ENCODE results near the gene RAB6B.

RAB6B gene

DNA sequence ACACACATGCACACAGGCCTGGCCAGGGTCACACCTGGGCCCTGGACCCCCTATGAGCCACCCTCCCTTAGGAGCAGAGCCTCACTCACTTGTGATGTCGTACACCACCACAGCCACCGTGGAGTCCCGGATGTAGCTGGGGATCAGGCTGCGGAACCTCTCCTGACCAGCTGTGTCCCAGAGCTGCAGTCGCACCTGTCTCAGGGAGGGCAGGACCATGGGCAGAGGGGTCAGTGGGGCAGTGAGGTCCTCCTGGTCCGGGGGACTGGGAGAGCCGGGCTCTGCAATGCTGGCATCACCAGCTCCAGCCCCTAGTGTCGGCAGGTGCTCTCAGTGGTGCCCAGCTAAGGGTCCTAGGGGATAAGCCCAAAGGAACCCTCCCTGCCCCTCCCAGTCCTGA lies 54.5 kb downstream of the RAB6B start:
- H3K9ac ChIP-seq (ENCODE audit: low read length): no peak overlapping the region
- H4K20me1 ChIP-seq (ENCODE audit: insufficient read depth, low read length): no peaks in the 10 kb centered on the region
- no peak overlapping the region for H3K27ac ChIP-seq (ENCODE audit: low read length)
- no peaks in the 10 kb centered on the region for H3K9me3 ChIP-seq (ENCODE audit: insufficient read depth, low read length)
- H3K4me3 ChIP-seq (ENCODE audit: low read length): no peak overlapping the region
- no peaks in the 10 kb centered on the region for H3K79me2 ChIP-seq (ENCODE audit: low read length)
- no peaks in the 10 kb centered on the region for H3K4me1 ChIP-seq (ENCODE audit: low read length)
- no peak for TF ChIP-seq EZH2phosphoT487 (IDR thresholded peaks at IDR 0.05; ENCODE audit: low read depth)
- TF ChIP-seq, protein P1, sequence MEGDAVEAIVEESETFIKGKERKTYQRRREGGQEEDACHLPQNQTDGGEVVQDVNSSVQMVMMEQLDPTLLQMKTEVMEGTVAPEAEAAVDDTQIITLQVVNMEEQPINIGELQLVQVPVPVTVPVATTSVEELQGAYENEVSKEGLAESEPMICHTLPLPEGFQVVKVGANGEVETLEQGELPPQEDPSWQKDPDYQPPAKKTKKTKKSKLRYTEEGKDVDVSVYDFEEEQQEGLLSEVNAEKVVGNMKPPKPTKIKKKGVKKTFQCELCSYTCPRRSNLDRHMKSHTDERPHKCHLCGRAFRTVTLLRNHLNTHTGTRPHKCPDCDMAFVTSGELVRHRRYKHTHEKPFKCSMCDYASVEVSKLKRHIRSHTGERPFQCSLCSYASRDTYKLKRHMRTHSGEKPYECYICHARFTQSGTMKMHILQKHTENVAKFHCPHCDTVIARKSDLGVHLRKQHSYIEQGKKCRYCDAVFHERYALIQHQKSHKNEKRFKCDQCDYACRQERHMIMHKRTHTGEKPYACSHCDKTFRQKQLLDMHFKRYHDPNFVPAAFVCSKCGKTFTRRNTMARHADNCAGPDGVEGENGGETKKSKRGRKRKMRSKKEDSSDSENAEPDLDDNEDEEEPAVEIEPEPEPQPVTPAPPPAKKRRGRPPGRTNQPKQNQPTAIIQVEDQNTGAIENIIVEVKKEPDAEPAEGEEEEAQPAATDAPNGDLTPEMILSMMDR (IDR thresholded peaks at IDR 0.05; ENCODE audit: low read depth, low read length): no peak
- peaks cover 8% of the 10 kb centered on the region for H3K27me3 ChIP-seq (ENCODE audit: low read depth, low read length)
- no peaks in the 10 kb centered on the region for H3K36me3 ChIP-seq (replicated peaks; ENCODE audit: low read depth, low read length)
- no peak overlapping the region for H2AFZ ChIP-seq (ENCODE audit: low read depth, low read length)
- no peak overlapping the region for H3K4me2 ChIP-seq (ENCODE audit: low read length)

DNA sequence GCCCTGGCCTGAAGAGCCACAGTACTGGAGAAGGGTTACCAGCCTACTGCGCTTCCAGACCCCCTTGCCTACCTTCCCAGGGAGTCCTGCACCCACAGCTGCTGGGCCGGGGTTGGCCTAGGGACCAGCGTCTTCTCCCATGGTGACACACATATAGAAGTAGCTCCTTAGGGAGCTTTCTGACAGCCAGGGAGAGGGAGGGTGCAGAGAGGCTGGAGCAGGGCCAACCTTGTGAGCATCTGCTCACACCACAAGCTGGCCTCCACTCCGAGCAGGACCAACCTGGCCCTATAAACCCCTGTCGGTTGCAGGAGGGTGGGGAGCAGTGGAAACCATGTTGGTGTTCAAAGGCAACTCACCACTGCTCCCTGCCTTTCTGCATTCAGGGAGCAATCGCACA lies 54.9 kb downstream of the RAB6B start:
- TF ChIP-seq EZH2phosphoT487 (IDR thresholded peaks at IDR 0.05; ENCODE audit: low read depth): no peak
- TF ChIP-seq, protein P1 (IDR thresholded peaks at IDR 0.05; ENCODE audit: low read depth, low read length): no peak
- H2AFZ ChIP-seq (ENCODE audit: low read depth, low read length): no peak overlapping the region
- no peaks in the 10 kb centered on the region for H3K36me3 ChIP-seq (replicated peaks; ENCODE audit: low read depth, low read length)
- no peak overlapping the region for H3K4me3 ChIP-seq (ENCODE audit: low read length)
- no peaks in the 10 kb centered on the region for H3K9me3 ChIP-seq (ENCODE audit: insufficient read depth, low read length)
- H3K9ac ChIP-seq (ENCODE audit: low read length): no peak overlapping the region
- no peaks in the 10 kb centered on the region for H4K20me1 ChIP-seq (ENCODE audit: insufficient read depth, low read length)
- H3K79me2 ChIP-seq (ENCODE audit: low read length): no peaks in the 10 kb centered on the region
- H3K27me3 ChIP-seq (ENCODE audit: low read depth, low read length): peaks cover 8% of the 10 kb centered on the region
- H3K4me1 ChIP-seq (ENCODE audit: low read length): no peaks in the 10 kb centered on the region
- no peak overlapping the region for H3K27ac ChIP-seq (ENCODE audit: low read length)
- H3K4me2 ChIP-seq (ENCODE audit: low read length): no peak overlapping the region

DNA sequence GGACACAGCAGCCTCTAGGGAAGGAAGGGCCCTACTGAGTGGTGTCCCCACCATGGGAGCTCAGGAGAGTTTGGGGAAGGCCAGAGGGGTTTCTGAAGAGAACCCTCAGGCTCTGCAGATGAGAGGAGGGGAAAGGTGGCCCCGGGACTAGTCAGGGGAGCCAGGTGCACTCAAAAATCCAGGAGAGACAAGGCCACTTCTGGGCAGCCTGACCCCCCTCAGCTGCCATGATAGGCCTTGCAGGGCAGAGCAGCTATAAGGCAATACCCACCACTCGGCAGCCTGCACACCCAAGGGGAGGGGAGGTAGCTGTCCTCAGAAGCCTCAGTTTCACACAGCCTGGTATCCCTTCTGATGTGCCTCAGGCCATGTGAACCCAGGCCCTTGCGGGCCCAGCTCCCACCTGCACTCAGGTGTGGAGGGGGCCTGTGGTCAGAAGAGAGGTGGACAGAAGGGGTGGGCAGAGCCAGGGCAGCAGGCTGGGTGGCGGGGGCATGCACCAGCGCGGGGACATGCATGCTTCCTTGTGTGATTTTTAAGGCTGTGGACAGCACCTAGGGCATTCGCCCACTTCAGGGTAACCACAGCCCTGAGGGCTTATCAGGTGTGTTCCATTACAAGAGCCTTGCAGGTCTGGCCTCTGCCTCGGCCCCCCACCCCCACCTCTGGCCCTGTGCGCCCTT lies 55.5 kb downstream of the RAB6B start:
- Histone ChIP-seq H3K27me3 (ENCODE audit: low read depth, low read length) (peaks cover 8% of the 10 kb centered on the region), H4K20me1 (ENCODE audit: insufficient read depth, low read length) (no peaks in the 10 kb centered on the region), H3K4me2 (ENCODE audit: low read length) (no peak overlapping the region), H3K4me1 (ENCODE audit: low read length) (no peaks in the 10 kb centered on the region), H3K9me3 (ENCODE audit: insufficient read depth, low read length) (no peaks in the 10 kb centered on the region), H2AFZ (ENCODE audit: low read depth, low read length) (no peak overlapping the region), H3K36me3 (replicated peaks; ENCODE audit: low read depth, low read length) (no peaks in the 10 kb centered on the region), H3K4me3 (ENCODE audit: low read length) (no peak overlapping the region), H3K79me2 (ENCODE audit: low read length) (no peaks in the 10 kb centered on the region), H3K9ac (ENCODE audit: low read length) (no peak overlapping the region), H3K27ac (ENCODE audit: low read length) (no peak overlapping the region)
- no peak for TF ChIP-seq EZH2phosphoT487 (IDR thresholded peaks at IDR 0.05; ENCODE audit: low read depth)
- TF ChIP-seq, protein P1 (IDR thresholded peaks at IDR 0.05; ENCODE audit: low read depth, low read length): no peak

DNA sequence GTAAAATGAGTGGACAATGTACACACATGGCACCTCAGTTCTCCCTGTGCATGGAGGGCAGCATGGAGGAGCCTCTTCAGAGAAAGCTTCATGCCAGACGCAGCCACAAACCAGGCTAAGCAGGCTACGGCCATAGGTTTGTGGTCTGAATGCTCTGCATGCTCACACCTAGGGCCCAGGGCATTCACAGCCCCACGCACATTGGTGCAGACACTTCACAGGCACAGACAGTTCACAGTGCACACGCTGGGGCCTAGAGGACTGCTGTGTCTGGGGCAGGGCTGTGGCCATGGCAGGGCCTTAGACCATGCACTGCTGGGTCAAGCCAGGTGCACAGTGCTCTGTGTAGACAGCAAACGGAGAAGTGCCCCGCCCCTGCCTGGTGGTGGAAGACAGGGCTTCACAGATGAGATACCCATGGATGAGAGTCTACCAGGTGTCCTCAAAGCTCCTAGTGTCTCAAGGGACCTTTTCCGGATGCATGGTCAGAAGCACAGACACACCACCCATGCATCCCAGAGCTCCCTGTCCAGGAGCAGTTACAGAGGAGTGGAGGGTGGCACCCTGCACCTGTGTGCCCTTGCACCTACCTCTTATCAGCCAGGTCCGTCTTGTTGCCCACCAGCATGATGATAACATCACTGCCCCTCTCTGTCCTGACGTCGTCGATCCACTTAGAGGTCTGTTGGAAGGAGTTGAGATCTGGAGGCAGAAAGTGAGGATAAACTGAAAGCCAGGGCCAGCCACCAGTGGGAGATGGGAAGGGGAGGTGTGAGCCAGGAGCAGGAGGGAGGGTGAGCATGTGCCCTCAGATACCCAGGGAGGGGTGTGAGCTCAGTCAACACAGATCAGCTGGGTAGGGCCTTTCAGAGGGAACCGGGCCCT lies 56.5 kb downstream of the RAB6B start:
- Histone ChIP-seq H3K27me3 (ENCODE audit: low read depth, low read length) (peaks cover 8% of the 10 kb centered on the region), H3K79me2 (ENCODE audit: low read length) (no peaks in the 10 kb centered on the region), H3K4me2 (ENCODE audit: low read length) (no peak overlapping the region), H3K27ac (ENCODE audit: low read length) (no peak overlapping the region), H4K20me1 (ENCODE audit: insufficient read depth, low read length) (no peaks in the 10 kb centered on the region), H3K4me1 (ENCODE audit: low read length) (no peaks in the 10 kb centered on the region), H3K9ac (ENCODE audit: low read length) (no peak overlapping the region), H3K36me3 (replicated peaks; ENCODE audit: low read depth, low read length) (no peaks in the 10 kb centered on the region), H3K4me3 (ENCODE audit: low read length) (no peak overlapping the region), H2AFZ (ENCODE audit: low read depth, low read length) (no peak overlapping the region), H3K9me3 (ENCODE audit: insufficient read depth, low read length) (no peaks in the 10 kb centered on the region)
- no peak for TF ChIP-seq EZH2phosphoT487 (IDR thresholded peaks at IDR 0.05; ENCODE audit: low read depth)
- TF ChIP-seq, protein P1 (IDR thresholded peaks at IDR 0.05; ENCODE audit: low read depth, low read length): no peak

Data from OCI-LY3 (cell line).